ENCODE measurements around the gene PLA2G2F. TPM values are rescaled to one million over a fixed set of nuclear protein-coding genes. Genes with fewer than 3 reads are reported as not detected.

PLA2G2F gene
- total RNA-seq, 4 donors from 2014 or later = 0.32 TPM; not detected in 3

DNA sequence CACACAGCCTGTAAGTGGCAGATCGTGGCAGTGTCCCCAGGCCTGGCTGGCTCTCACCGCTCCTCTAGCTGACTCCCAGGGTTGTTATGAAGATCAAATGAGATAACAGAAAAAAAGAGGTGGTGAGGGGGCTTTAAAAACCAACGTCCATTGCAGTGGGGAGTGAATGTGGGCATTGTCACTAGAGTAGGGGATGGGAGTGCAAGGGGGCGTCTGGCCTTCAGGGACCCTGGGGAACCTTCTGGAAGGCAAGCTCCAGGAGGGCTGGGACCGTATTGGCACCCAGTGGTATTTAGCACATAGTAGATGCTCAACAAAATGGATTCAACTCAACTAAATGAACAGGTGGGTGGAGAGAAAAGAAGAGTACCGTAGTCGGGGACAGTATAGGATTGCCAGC lies 23.2 kb upstream of the PLA2G2F start:
- Histone ChIP-seq H3K9me3 (no peaks in the 10 kb centered on the region), H3K36me3 (no peaks in the 10 kb centered on the region), H3K4me3 (no peak overlapping the region), H3K27me3 (no peaks in the 10 kb centered on the region), H3K4me1 (no peaks in the 10 kb centered on the region), H3K27ac (no peak overlapping the region)
- in situ Hi-C loops (cut with MboI; ENCODE audit: low pct_ligation_motif_present in 1 of 4, low pct_unique_long_range_greater_than_20kb in 1 of 4, low sequenced_read_pairs in 3 of 4) (no loop called here), intact Hi-C loops (cut with DNase I; ENCODE audit: low total_unique reads) (no loop called here)
- WGBS, 2 donors (ENCODE audit: low coverage in 1 of 2) = 70 to 89% methylated on average over 2 to 7 of the region's 7 CpGs
- no peak for DNase-seq
- no peak for TF ChIP-seq CTCF (IDR thresholded peaks at IDR 0.05)
- TF ChIP-seq POLR2AphosphoS5 (IDR thresholded peaks at IDR 0.05) = no peak
- TF ChIP-seq EP300 (IDR thresholded peaks at IDR 0.05; ENCODE audit: low read depth) = no peak
- no peak for TF ChIP-seq POLR2A (IDR thresholded peaks at IDR 0.05)

- H3K4me1 ChIP-seq = no peaks in the 10 kb centered on the region
- no peak for DNase-seq
- in situ Hi-C loops (cut with MboI; ENCODE audit: low pct_ligation_motif_present in 1 of 4, low pct_unique_long_range_greater_than_20kb in 1 of 4, low sequenced_read_pairs in 3 of 4) = no loop called here
- intact Hi-C loops (cut with DNase I; ENCODE audit: low total_unique reads) = no loop called here
- no peaks in the 10 kb centered on the region for H3K9me3 ChIP-seq
- no peaks in the 10 kb centered on the region for H3K27me3 ChIP-seq
- H3K4me3 ChIP-seq = no peak overlapping the region
- no peak for TF ChIP-seq EP300 (IDR thresholded peaks at IDR 0.05; ENCODE audit: low read depth)
- no peak overlapping the region for H3K27ac ChIP-seq
- no peaks in the 10 kb centered on the region for H3K36me3 ChIP-seq
These were observed 21.9 kb upstream of the PLA2G2F start for GRCh38 chr1:20117236-20117635.

DNA sequence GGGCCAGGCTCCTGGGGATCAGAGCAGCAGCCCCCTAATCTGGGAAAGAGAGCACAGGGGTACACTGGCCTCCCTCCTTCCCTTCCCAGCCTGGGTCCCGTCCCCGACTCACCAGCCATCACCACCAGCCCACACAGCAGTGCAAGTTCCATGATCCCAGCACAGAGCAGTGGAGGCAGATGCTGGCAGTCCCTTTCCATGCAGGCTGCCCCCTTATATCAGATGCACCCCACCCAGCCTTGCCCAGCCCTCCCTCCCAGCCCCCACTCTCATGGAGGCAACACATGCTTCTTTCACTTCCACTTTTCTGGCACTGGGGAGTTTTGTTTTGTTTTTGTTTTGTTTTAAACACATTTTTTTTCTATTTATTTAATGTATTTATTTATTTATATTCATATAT lies 19.8 kb upstream of the PLA2G2F start, which contains the start of gene PLA2G2D:
Gene PLA2G2D (minus strand): TSS at position 190 of the 400 bp plus-strand sequence. CDS start 38 bp downstream, at position 152.
- Histone ChIP-seq H3K4me3 (no peak within 1 kb of the TSS), H3K9me3 (no peaks in the 10 kb centered on the region), H3K36me3 (no peaks in the 10 kb centered on the region), H3K4me1 (peaks cover 0 to 5% (median 0%) of the 10 kb centered on the region in 4 donors), H3K27ac (no peak within 1 kb of the TSS), H3K27me3 (no peaks in the 10 kb centered on the region)
- intact Hi-C loops (cut with DNase I; ENCODE audit: low total_unique reads) = no loop called here
- TF ChIP-seq POLR2AphosphoS5 (IDR thresholded peaks at IDR 0.05) = no peak
- no peak for TF ChIP-seq POLR2A (IDR thresholded peaks at IDR 0.05)
- TF ChIP-seq CTCF (IDR thresholded peaks at IDR 0.05) = no peak
- no peak for TF ChIP-seq EP300 (IDR thresholded peaks at IDR 0.05; ENCODE audit: low read depth)
- in situ Hi-C loops (cut with MboI; ENCODE audit: low pct_ligation_motif_present in 1 of 4, low pct_unique_long_range_greater_than_20kb in 1 of 4, low sequenced_read_pairs in 3 of 4) = no loop called here
- no peak for DNase-seq
- 88% methylated on average over 2 of the region's 2 CpGs; no CpG with 5 or more reads in 1 of the 2 donors for WGBS, 2 donors (ENCODE audit: low coverage in 1 of 2)

GRCh38 chr1:20120796-20121195 lies 18.3 kb upstream of the PLA2G2F start:
- no peak overlapping the region for H3K4me3 ChIP-seq
- H3K4me1 ChIP-seq = peaks cover 0 to 11% (median 1%) of the 10 kb centered on the region in 4 donors
- no peaks in the 10 kb centered on the region for H3K9me3 ChIP-seq
- H3K27ac ChIP-seq = no peak overlapping the region
- intact Hi-C loops (cut with DNase I; ENCODE audit: low total_unique reads) (no loop called here), in situ Hi-C loops (cut with MboI; ENCODE audit: low pct_ligation_motif_present in 1 of 4, low pct_unique_long_range_greater_than_20kb in 1 of 4, low sequenced_read_pairs in 3 of 4) (no loop called here)
- WGBS, 2 donors (ENCODE audit: low coverage in 1 of 2) = 97 to 100% methylated on average over 2 to 4 of the region's 4 CpGs
- no peak for DNase-seq
- TF ChIP-seq CTCF (IDR thresholded peaks at IDR 0.05) (no peak), POLR2A (IDR thresholded peaks at IDR 0.05) (no peak), EP300 (IDR thresholded peaks at IDR 0.05; ENCODE audit: low read depth) (no peak), POLR2AphosphoS5 (IDR thresholded peaks at IDR 0.05) (no peak)
- no peaks in the 10 kb centered on the region for H3K27me3 ChIP-seq
- H3K36me3 ChIP-seq = no peaks in the 10 kb centered on the region

Measured in transverse colon (tissue), 4 donors.